GM18951 (cell line): ENCODE data around the gene ADAM12.
"Not testable (repeated sequence)": the region's sequence is repeated elsewhere in the genome, so short reads cannot be mapped to it uniquely, and the experiment has no call there.

ENCODE experiments used
- POLR2A ChIP-seq: IDR thresholded peaks from 4 replicates; pipeline ENCODE4 v1.6.1; 2011; ENCODE audit warnings: mild to moderate bottlenecking; ENCODE audit not compliant: insufficient read length, insufficient read depth; ENCODE audit errors: extremely low read depth
- in situ Hi-C: fragments of 300-500 bp; cut with MboI; formaldehyde crosslinking; loops from one replicate; pipeline ENCODE4 v1.12.0; 2022; ENCODE audit warnings: low sequenced_read_pairs, mixed read lengths, inconsistent platforms; ENCODE audit not compliant: unreplicated experiment

ADAM12 gene

GRCh38 chr10:126197036-126197543, 191.2 kb downstream of the ADAM12 start:
- no peak for TF ChIP-seq POLR2A
- in situ Hi-C loops, result no loop called here

- TF ChIP-seq POLR2A, result no peak
- in situ Hi-C loops, result no loop called here
Measured at GRCh38 chr10:126196281-126196680, 192.0 kb downstream of the ADAM12 start.

GRCh38 chr10:126191192-126191591, 197.1 kb downstream of the ADAM12 start:
- no peak for TF ChIP-seq POLR2A

GRCh38 chr10:126188679-126189200, 199.5 kb downstream of the ADAM12 start:
- in situ Hi-C loops, result no loop called here
- no peak for TF ChIP-seq POLR2A

More at GRCh38 chr10:126191192-126191591, 197.1 kb downstream of the ADAM12 start:
- in situ Hi-C loops, result no loop called here

DNA sequence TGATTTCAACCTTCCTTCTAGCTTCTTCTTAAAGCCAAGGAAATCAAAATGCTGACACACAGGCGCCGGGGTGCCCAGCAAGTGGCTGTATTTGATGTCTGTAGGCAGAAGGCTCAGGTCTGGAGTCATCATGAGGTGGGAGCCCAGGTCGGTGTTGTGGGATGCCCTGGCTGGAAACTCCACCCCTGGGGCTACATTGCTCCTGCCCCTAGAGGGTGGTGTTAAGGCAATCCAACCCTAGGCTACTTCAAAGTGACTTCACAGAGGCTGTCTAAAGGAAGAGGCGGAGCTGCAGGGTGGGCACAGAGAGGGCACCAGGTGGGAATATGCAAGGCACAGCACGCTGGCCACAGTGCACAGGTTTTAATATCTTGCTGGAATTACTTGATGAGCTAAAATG, 200.9 kb downstream of the ADAM12 start:
- TF ChIP-seq POLR2A, result no peak
- in situ Hi-C loops, result no loop called here

- TF ChIP-seq POLR2A, result no peak
- in situ Hi-C loops, result no loop called here
Measured at GRCh38 chr10:126186766-126187165, 201.5 kb downstream of the ADAM12 start.

GRCh38 chr10:126185676-126186447, 202.4 kb downstream of the ADAM12 start:
- TF ChIP-seq POLR2A, result no peak
- in situ Hi-C loops, result no loop called here

- TF ChIP-seq POLR2A, result no peak
Measured at GRCh38 chr10:126181626-126182025, 206.7 kb downstream of the ADAM12 start.

GRCh38 chr10:126179637-126180036, 208.6 kb downstream of the ADAM12 start:
- TF ChIP-seq POLR2A, result no peak
- in situ Hi-C loops, result no loop called here

More at GRCh38 chr10:126181626-126182025, 206.7 kb downstream of the ADAM12 start:
- in situ Hi-C loops, result no loop called here

- in situ Hi-C loops, result no loop called here
- no peak for TF ChIP-seq POLR2A
Measured at GRCh38 chr10:126177417-126178030, 210.8 kb downstream of the ADAM12 start.

DNA sequence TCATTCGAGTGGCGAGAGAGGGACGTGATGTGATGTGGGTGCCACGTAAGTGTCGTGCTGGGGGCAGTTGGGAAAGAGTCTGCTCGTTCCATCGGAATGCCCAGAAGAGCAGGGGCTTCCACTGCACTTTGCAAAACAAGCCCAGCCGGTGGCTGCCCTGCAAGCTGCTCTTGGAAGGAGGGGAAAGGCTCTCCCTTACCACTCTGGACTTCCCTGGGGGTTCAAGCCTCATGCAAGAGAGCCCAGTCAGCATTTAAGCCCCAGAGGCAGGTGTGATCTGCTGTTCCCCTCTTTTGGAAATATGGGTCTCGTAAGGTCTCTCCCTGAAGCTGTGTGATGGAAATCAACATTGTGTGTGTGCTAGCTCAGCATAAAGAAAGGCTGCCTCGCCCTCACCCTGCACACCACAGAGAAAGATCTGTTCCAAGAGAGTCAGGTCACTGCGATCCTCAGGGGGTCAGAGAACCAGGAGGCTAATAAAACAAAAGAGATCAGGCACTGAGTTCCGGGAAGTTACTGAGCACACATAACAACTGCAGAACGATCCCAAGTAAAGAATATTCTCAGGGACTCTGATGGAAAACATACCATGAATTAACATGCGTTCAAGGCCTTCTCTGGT, 212.5 kb downstream of the ADAM12 start:
- TF ChIP-seq POLR2A, result no peak

DNA sequence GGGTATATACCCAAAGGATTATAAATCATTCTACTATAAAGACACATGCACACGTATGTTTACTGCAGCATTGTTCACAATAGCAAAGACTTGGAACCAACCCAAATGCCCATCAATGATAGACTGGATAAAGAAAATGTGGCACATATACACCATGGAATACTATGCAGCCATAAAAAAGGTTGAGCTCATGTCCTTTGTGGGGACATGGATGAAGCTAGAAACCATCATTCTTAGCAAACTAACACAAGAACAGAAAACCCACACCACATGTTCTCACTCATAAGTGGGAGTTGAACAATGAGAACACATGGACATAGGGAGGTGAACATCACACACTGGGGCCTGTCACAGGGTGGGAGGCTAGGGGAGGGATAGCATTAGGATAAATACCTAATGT, 215.5 kb downstream of the ADAM12 start:
- in situ Hi-C loops, result not testable (repeated sequence)

More for the DNA sequence above, 212.5 kb downstream of the ADAM12 start:
- in situ Hi-C loops, result no loop called here

- no peak for TF ChIP-seq POLR2A
- in situ Hi-C loops, result no loop called here
Measured at GRCh38 chr10:126171555-126171954, 216.7 kb downstream of the ADAM12 start.

DNA sequence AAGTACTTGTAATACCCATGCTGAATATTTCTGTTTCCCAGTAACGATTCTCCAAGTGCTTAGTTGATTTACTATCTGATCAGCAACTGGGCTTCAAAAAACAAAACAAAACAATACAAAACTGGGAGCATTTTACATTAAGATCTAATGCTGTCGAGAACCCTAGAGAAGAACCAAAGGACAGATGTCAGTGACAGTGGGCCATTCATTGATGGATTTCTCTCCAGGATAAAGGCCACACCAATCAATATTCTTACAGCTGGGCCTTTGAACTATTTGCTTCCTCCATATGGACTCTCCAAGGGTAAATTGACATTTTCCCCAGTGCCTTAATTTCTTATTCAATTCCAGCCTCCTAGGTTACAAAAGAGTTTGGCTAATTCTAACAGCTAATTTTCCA, 217.5 kb downstream of the ADAM12 start:
- in situ Hi-C loops, result no loop called here
- no peak for TF ChIP-seq POLR2A

DNA sequence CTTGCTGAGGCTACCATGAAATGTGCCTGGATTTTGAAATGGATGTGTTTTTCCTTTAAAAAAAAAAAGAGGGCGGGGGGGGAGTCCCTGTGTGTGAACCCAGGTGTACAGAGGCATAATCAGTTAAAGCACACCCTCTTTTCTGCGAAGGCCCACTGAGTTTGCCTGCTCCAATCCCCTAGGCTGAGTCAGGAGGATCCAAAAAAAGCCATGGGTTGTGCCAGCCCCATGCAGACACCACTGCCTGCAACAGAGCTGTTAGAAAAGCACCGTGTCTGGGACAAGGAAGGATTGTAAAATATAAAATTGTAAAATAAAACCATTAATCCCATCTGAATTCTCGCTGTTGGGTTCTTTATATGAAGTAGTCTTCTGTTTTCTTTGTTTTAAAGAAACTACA, 217.9 kb downstream of the ADAM12 start:
- TF ChIP-seq POLR2A, result no peak
- in situ Hi-C loops, result no loop called here
